ENCODE measurements around the gene HPSE2.
"Not testable (repeated sequence)": the region's sequence is repeated elsewhere in the genome, so short reads cannot be mapped to it uniquely, and the experiment has no call there.

Gene HPSE2

GRCh38 chr10:98609265-98609664, 626.4 kb downstream of the HPSE2 start:
- DNase-seq: no peak

- DNase-seq: no peak
Measured at GRCh38 chr10:98608411-98608810, 627.2 kb downstream of the HPSE2 start.

GRCh38 chr10:98602224-98602623, 633.4 kb downstream of the HPSE2 start:
- DNase-seq: no peak

GRCh38 chr10:98599032-98599610, 636.5 kb downstream of the HPSE2 start:
- no peak for DNase-seq

GRCh38 chr10:98596404-98596803, 639.2 kb downstream of the HPSE2 start:
- DNase-seq: no peak

GRCh38 chr10:98589691-98590090, 646.0 kb downstream of the HPSE2 start:
- no peak for DNase-seq

- no peak for DNase-seq
Measured at GRCh38 chr10:98589007-98589406, 646.6 kb downstream of the HPSE2 start.

GRCh38 chr10:98587156-98587837, 648.4 kb downstream of the HPSE2 start:
- DNase-seq: no peak

GRCh38 chr10:98586096-98586495, 649.6 kb downstream of the HPSE2 start:
- DNase-seq: no peak

GRCh38 chr10:98582363-98582762, 653.3 kb downstream of the HPSE2 start:
- no peak for DNase-seq

- DNase-seq: no peak
Measured at GRCh38 chr10:98577578-98577977, 658.1 kb downstream of the HPSE2 start.

GRCh38 chr10:98577168-98577567, 658.5 kb downstream of the HPSE2 start:
- no peak for DNase-seq

GRCh38 chr10:98576096-98576495, 659.6 kb downstream of the HPSE2 start:
- DNase-seq: no peak

- no peak for DNase-seq
Measured at GRCh38 chr10:98572594-98572993, 663.1 kb downstream of the HPSE2 start.

- DNase-seq: no peak
Measured at GRCh38 chr10:98570834-98571233, 664.8 kb downstream of the HPSE2 start.

- DNase-seq: no peak
Measured at GRCh38 chr10:98569853-98570252, 665.8 kb downstream of the HPSE2 start.

GRCh38 chr10:98568551-98568950, 667.1 kb downstream of the HPSE2 start:
- no peak for DNase-seq

- DNase-seq: no peak
Measured at GRCh38 chr10:98567391-98568133, 668.1 kb downstream of the HPSE2 start.

GRCh38 chr10:98563811-98564210, 671.8 kb downstream of the HPSE2 start:
- no peak for DNase-seq

GRCh38 chr10:98560565-98560964, 675.1 kb downstream of the HPSE2 start:
- no peak for DNase-seq

GRCh38 chr10:98556061-98556460, 679.6 kb downstream of the HPSE2 start:
- DNase-seq: no peak

GRCh38 chr10:98555021-98555619, 680.5 kb downstream of the HPSE2 start:
- peak; percentile 28 for DNase-seq

GRCh38 chr10:98541561-98541960, 694.1 kb downstream of the HPSE2 start:
- not testable (repeated sequence) for DNase-seq

GRCh38 chr10:98539578-98539977, 696.1 kb downstream of the HPSE2 start:
- no peak for DNase-seq

Measured in NCI-H2029 (cell line).